NCI-H1105 treated with DMSO at 0.1 percent for 48 hours (cell line): ENCODE data around the gene SRD5A2.
A peak's percentile ranks its signal among the peaks of the same experiment; 100 is the strongest.

Experiments used
- DNase-seq: peaks from one replicate; lab custom pipeline; 2025; lab: John Stamatoyannopoulos, UW

SRD5A2 gene

GRCh38 chr2:31533036-31533435 lies 47.7 kb downstream of the SRD5A2 start:
- DNase-seq = no peak

DNA sequence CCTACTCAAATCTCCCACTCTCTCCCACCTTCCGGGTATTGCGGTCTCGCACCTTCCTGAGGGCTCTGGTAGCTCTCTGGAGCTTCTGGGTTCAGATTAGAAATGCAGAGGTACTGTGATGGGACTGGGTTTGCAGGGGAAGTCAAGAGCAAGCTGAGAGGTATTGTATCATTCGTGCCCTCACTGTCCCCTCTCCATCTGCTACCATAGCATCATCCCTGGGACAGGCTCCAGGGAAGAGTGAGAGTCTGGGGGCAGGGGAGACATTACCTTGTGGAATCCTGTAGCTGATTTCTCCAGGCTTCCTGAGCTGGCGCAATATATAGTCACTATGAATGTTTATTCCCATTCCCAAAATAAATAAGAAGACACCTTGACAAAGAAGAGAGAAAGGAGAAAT lies 49.6 kb downstream of the SRD5A2 start:
- no peak for DNase-seq

GRCh38 chr2:31529256-31529655 lies 51.5 kb downstream of the SRD5A2 start:
- DNase-seq = no peak

- no peak for DNase-seq
Observed at GRCh38 chr2:31528823-31529222, 51.9 kb downstream of the SRD5A2 start.

DNA sequence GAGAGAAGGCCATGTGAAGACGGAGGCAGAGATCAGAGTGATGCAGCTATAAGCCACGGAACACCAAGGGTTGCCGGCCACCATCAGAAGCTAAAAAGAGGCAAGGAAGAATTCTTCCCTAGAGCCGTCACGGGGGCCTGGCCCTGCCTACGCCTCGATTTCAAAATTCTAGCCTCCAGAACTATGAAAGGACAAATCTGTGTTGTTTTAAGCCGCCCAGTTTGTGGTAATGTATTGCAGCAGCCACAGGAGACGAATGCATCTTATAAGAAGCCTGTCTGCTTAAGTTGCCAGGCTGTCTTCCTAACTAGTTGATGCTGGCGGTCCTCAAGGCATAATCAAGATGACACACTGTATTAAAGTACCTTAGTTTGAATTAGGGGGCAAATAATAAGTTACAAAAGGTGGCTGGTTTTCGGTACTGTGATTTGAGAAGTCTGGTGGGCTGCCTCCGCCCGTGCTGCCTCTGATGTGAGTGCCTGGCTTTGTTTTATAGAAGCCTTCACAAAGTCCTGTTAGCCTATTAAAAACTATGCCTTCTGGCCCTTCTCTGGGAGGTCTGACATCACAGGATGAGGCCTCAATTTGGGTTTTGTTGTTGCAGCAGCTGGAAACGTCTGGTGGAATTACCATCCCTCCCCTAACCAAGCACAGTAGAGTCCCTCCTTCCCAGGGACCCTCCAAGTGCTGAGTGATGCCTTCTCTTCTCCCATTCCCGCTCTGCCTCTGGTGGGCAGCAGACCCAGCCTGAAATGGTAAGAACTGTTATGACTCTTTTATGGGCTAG lies 53.6 kb downstream of the SRD5A2 start:
- DNase-seq = no peak

- no peak for DNase-seq
Observed at GRCh38 chr2:31525876-31526275, 54.9 kb downstream of the SRD5A2 start.

DNA sequence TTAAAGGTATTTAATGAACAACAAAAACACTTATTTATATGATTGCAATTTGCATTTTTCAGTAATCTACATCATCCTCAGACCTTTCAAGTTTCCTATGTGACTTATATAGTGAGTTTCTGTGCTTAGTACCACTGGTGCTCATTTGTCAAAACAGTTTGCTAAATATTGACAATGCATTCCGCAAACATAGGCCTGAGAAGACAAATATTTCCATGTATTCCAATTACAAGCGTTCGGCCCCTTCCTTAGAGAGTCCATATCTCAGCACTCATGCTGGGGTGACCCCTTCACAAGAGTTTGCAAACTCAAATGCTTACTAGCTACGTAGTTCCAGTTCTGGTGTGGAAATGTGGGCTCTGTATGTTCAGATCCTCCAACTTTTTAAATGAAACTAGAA lies 56.1 kb downstream of the SRD5A2 start:
- no peak for DNase-seq

GRCh38 chr2:31523871-31524492 lies 56.8 kb downstream of the SRD5A2 start:
- peak; percentile 34 for DNase-seq

GRCh38 chr2:31522786-31523185 lies 58.0 kb downstream of the SRD5A2 start:
- peak; percentile 71 for DNase-seq

DNA sequence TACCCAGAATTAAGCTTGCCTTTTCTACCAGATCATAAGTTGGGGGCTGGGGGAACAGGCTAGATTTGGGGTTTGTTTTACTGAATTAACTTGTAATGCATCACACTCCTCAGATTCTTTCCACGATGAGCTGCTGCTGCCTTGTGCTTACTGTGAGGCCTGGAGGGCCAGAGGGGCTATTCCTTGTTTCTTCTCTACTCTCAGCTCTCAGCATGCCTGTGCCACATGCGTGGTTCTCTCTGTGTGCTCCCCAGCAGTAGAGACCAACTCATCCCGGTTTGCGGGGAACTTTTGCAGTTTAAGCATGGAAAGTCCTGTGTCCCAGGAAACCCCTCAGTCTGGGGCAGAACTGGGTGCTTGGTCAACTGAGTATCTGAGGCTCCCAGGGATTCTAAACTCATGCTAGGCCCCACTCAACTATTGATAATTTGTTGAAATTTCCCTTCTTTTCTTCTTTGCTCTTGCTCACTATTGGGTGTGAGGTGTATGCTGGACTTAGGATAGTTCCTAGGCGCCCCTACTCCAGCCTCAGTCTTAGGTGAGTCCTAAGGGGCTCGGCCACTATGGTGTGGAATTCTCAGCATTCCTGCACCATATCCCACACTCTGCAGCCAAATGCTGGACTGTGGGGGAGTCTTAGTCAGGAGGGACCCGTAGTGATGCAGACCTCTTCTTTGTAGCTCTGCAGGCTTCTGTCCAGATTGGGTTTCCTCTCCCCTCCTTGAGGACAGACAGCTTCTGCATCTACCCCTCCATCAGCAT lies 63.1 kb downstream of the SRD5A2 start:
- DNase-seq = no peak

- no peak for DNase-seq
Observed at GRCh38 chr2:31515586-31515985, 65.2 kb downstream of the SRD5A2 start.

DNA sequence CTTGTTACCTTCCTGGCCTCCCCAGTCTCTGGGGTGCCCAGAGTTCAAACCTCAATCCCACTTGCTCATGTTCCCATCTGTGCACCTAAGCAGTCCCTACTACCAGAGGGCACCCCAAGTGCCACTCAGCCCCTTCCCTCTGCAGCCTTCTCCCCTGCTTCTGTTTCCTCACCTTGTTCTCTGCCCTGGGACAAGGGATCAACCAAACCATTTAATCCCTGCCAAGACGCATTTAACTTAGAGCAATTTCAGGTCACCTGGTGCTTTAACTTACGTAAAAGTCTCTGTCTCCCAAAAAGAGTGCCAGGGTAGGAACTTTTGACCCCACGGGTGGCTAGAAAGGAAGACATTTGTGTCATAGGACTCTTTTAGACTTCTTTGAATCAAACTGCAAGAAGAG lies 67.2 kb downstream of the SRD5A2 start:
- no peak for DNase-seq

DNA sequence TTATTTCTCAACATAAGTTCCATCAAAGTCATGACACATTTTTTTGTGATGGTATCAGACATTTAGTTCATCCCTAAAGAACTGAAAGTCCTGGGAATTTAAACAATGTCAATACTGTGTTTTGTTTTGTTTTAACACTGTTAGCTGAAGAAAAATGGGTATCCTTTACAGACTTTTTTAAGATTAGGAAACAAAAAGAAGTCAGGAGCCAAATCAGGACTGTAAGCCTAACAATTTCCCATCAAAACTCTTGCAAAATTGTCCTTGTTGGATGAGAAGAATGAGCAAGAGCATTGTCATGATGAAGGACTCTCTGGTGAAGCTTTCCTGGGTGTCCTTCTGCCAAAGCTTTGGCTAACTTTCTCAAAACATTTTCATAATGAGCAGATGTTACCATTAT lies 69.4 kb downstream of the SRD5A2 start:
- DNase-seq = no peak

DNA sequence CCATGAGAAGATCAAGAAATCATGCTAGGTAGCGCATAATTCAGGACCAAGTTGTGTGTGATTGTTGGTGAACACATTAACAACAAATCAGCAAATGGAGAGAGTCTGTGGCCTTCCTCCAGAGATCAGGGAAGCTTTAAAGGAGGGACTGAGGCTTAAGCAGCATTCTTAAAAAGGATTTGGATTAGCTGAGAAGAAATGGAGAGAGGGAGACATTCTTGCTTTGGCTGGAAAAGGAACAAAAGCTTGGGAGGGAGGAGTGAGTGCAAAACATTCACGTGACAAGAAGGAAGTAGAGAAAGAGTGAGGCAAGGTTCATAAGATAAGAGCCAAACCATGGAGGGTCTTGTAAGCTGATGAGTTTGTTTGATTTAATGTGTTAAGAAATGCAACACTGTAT lies 75.6 kb downstream of the SRD5A2 start:
- no peak for DNase-seq

GRCh38 chr2:31504311-31504710 lies 76.4 kb downstream of the SRD5A2 start:
- no peak for DNase-seq

GRCh38 chr2:31496451-31496874 lies 84.3 kb downstream of the SRD5A2 start:
- peak; percentile 65 for DNase-seq

- DNase-seq = peak; percentile 56
Observed at GRCh38 chr2:31489339-31489738, 91.4 kb downstream of the SRD5A2 start.

GRCh38 chr2:31483246-31483645 lies 97.5 kb downstream of the SRD5A2 start:
- no peak for DNase-seq

- no peak for DNase-seq
Observed at GRCh38 chr2:31476511-31477180, 104.1 kb downstream of the SRD5A2 start.

GRCh38 chr2:31475692-31476091 lies 105.0 kb downstream of the SRD5A2 start:
- DNase-seq = no peak

DNA sequence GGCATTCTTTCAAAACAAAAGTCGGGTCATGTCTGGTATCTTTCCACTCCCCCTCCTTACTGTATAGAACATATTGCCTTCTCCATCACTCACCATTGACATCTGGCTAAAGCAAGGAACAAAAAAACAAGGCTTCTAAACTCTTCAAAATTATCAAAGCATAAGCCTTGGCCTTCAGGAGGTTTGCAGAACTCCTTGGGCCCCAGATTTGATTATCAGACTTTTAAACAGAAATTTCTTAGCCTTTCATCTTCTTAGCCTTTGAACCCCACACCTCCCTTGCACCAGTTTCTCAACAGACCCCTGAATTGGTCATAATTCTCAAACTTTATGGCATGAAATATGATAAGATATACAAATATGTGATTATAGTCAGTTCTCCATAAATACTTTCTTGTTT lies 106.4 kb downstream of the SRD5A2 start:
- no peak for DNase-seq
